ENCODE data around the gene SLC9A9.

The SLC9A9 gene

DNA sequence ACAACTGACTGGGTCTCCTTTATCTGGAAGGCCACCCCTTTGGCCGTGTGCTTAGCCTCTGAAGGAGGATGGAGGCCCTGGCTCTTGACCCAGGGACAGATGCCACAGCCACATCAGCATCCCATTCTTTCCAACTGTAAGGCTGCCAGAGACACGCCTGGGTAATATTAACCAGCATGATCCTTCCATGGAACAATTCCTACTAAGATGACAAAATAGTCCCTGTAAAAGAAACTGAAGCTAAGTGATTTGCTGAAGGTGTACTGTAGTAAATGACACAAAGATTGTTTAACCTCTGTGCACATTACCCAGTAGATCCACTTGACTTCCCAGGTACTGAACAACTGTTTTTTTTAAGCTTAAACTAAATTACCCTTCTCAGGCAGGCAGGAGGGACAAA lies 352.7 kb downstream of the SLC9A9 start:
- no peak for DNase-seq

DNA sequence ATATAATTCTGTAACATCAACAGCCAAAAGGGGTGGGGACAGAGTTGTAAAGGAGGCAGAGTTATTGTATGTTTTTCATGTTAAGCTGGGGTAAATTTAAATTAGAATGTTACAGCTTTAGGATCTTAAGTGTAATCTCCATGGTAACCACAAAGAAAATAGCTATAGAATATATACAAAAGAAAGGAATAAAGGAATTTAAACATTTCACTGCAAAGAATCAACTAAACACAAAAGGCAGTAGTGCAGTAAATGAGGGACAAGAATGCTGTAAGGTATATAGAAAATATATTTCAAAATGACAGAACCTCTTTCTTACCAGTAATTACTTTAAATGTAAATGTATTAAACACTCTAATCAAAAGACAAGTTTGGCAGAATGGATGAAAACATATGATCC lies 361.7 kb downstream of the SLC9A9 start:
- no peak for DNase-seq

DNA sequence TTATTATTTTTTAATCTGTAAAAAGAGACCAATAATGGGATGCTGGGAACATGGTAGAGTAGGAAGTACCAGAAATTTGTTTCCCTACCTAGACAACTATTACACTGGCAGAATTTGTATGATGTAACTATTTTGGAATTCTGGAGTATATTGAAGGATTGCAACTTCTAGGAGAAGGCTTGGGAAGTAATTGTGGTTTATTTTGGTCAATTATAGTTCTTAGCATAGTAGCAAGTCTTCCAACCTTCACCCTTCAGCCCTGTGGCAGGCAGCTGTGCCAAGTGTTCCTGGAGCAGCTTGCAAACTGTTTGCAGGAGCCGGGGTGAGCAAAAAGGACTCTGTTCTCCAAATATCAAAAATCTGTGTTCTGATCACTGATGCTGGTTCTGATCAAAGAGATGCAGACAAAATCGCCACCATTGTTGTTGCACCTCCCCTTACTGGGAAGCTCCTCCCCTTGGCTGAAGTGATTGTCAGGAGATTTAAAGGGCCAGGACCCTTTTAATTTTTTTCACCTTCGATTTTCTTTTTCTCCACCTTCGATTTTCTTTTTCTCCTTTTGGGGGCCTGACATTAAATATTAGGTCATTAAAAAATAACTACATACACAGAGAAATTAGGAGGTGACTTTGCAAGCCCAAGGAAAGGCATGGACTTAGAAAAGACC lies 363.3 kb downstream of the SLC9A9 start:
- no peak for DNase-seq

- DNase-seq = no peak
Measured at GRCh38 chr3:143483214-143483613, 365.1 kb downstream of the SLC9A9 start.

- no peak for DNase-seq
Measured at GRCh38 chr3:143482106-143483088, 365.9 kb downstream of the SLC9A9 start.

DNA sequence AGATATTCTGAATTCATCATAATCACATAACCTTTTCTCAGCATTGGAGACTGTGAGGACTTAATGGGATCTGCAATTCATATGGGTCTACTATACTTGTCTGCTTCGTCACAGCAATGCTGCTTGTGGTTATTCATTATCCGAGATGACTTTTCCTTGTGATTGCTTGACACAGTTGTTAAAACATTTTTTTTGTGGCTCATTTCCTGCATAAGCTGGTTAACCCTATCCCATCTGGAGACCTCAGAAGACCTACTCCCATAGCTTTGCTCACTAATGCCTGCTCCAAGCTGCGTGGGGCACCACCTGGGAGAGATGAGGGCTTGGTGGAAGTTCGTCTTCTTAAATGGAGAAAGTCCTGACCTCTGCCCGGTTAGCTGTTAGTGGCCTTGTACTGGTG lies 367.9 kb downstream of the SLC9A9 start:
- DNase-seq = no peak

DNA sequence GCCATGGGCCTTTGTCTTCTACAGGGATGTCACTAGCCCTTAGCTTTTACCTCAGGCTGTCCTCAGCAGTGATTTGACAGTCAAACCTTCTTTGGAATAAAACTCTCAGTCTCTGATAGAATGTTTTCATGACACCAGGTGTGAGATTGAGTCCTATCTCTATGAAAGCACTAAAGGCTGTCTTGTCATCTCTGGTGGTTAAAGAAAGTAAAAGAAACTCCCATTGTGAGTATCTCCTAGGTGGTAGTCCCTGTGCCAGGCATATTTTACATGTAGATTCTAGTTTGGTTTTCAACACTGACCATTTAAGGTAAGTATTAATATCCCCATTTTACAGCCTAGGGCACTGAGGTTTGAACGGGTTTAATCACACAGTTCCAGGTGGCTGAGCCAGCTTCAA lies 368.5 kb downstream of the SLC9A9 start:
- DNase-seq = no peak

GRCh38 chr3:143478115-143478693 lies 370.1 kb downstream of the SLC9A9 start:
- DNase-seq = no peak

- no peak for DNase-seq
Measured at GRCh38 chr3:143476965-143477640, 371.2 kb downstream of the SLC9A9 start.

DNA sequence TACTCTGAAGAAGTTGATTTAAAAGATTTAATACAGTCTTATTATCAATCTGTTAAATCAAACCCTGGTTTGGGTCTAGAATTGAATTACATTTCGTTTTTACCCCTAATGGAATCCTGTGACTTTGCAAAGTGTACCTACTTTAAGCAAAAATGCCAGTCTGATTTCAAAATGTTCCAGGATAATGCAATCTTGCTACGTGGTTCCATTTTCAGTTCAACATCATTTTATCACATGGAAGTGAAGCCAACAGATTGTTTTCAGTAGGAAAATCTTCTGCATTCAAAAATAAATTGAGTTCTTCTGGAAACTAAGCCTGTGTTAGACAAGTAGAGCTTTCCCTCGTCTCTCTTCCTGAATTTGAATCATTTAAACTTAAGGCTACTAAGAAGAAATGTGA lies 372.3 kb downstream of the SLC9A9 start:
- no peak for DNase-seq

DNA sequence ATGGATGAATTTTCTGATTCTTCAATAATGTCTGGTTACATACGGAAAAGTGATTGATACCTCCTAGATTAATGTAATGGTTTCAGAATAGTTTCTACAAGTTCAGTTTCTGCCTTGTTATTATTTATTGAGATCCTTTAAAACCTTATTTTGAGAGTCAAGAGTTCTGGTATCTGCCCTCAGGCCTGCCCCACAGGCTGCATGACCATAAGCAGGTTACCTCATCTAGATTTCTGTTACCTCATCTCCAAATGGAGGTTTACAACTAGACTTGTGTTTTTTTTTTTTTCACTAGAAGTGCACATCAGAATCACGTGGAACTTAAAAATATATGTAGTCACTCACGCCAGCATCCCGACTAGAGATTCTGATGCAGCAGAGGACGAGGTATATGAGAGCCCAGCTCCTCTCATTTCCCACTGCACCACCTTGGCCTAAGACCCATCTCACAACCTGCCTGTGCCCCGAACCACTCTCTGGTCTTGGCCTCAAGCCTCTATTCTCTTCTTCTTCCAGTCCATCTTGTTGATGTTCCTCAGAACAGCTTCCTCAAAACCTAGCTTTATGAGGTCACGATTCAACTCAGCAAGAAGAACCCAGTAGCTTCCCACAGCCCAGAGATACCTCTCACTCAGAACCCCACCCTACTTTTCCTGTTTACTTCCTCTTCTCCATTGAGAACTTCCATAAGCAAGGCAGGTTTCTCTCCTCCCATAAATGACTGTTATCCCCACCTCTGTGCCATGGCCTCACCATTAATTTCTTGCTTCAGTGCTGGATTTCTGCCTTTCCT lies 375.3 kb downstream of the SLC9A9 start:
- DNase-seq = no peak

DNA sequence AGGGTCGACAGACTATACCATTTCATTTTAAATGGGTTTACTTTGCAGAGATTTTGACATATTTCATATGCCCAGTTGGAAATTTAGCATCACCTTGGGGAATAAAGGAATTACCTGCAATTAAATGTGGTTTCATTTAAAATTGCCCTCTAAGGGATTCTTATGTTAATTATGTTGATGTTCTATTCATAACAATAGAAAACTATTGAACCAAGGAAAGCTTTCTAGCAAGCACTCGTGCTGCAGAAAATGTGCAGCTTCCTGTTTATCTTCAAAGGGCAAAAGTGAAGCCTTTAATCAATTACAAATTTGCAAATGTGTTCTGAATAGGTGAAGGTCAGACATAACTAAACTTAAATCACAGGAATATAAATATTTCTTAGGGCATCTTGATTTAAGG lies 376.6 kb downstream of the SLC9A9 start:
- DNase-seq = peak in 1 of 3 experiments; percentile 41

DNA sequence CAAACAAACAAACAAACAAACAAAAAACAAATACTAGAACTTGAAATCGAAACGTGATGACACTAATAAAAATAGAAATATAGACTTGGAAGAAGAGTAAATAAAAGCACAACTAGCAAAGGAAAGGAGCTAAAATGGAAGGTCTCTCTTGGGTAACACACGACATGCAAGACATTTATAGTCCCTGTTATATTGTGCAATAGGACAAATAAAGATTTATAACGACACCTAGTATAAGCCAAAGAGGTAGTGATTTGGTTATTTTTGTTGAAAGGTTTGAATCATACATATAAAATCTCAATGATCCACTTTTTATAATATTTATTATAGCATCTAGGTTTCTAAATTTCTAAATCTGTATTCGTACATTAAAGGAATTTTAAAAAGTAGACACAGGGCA lies 379.1 kb downstream of the SLC9A9 start:
- DNase-seq = no peak

DNA sequence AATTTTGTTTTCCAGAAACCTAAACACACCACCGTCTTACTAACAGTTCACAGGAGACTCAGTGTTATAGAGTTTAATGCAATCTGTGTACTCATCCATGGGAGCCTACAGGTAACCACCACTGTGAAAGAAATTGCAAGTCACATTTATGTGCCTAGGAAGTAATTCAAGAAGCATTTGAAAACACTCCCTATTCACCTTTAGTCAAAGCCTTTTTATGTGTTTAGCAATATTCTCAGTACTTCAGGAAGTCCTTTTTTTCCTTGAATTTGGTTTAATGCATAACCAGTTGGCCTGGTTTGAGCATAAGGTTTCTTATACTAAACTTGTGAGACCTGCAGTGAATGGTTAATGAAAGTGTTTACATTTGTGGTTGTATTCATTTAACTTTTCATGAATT lies 382.6 kb downstream of the SLC9A9 start:
- DNase-seq = no peak

DNA sequence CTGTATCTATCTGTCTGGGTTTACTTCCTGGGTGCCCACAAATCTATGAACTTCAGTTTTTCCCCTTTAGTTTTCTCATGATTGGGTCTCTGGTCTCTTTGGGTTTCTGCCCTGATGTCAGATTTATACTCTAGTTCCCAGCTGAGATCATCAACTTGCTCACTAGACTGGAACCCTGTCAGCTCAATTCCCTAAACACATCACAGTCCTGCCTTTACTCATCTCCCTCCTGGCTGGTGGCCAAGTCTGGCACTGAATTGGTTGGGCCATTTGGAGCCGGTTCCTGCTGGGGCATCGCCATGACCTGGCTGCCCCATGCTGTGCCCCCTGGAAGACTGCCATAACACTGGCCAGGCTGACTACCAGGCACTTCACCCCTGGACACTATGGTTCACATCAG lies 383.4 kb downstream of the SLC9A9 start:
- DNase-seq = peak in 1 of 3 experiments; percentile 43

DNA sequence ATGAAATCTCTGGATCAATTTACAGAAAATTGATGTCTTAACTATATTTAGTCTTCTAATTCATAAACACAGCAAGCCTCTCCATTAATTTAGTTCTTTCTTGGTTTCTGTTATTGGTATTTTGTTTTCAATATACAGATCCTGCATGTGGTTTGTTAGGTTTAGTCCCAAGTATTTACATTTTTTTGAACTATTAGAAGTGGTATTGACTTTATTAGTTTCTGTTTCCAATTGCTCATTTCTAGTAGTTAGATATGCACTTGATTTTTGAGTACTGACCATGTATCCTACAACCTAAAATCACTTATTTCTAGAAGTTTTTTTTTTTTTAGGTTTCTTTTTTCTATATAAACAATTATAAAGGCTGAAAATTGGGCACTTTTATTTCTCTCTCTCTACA lies 392.8 kb downstream of the SLC9A9 start:
- DNase-seq = no peak

DNA sequence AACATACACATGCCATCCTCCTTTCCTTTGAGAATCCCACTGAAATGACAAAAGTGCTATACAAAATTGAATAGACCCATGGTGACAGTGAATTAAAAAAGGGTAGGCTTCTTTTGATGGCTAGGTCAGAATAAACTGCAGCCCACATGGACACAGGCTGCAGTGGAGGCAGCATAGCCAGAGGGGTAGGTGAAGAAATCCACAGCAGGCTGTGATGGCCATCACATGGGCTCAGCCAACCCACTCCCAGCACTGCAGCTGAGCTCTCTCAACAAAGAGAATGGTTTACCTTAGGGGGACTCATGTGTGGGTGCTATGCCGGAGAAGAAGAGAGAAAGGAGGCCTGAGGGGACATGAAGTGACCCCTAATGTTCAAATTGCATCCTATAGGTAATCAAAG lies 397.6 kb downstream of the SLC9A9 start:
- no peak for DNase-seq

DNA sequence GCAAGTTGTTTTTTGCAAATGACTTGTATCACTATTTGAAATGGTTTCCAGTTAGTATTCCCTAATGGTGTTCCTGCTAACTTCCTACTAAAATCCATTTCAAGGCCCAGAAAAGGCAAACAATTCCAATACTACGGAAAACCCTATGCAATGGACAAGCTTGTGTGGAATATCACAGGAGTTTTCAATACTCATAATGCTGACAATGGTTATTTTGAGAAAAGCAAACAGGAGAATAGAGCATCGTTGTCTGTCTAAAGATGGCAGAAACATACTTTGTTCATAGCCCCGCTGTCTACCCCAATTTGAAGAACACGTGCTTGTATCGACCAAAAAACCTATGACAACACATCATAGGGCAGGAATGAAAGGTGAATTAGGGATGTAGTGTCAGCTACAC lies 400.8 kb downstream of the SLC9A9 start:
- no peak for DNase-seq

DNA sequence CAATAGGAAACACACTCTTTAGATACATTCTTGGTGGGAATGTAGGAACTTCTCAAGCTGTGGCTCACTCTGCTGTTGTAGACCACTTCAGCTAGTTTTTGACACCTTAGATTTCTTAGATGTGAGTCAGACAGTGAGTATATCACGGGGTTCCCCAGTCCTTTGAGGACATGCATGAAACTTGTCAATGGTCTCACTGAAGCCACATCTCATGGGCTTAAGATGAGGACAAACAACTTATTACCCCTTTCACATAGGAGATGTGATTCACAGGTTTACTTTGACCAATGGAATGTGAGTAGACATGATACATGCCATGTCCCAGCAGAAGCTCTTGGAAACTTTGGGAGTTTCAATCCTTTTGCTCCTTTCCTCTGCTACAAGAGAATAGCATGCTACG lies 403.1 kb downstream of the SLC9A9 start:
- DNase-seq = no peak

DNA sequence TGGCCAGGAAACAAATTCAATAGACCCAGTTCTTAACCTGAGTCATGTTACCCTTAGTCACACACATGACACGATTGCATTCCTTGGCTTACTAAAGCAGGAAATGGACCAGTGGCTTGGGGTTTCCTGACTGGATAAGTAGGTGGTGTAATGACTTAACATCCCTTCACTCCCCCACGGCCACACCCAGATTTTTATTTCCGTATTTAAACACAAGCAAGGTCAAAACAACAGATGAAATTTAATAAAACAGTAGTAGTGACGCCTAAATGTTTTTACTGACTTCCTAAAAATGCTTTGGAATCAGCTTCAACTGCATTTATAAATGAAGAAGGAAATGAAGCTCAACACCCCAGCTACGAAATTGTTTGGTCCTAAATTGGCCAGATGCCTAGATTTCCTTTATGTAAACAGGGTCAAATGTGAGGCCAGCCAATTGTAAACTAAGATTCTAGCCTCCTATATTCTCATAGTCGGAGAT lies 404.4 kb downstream of the SLC9A9 start:
- no peak for DNase-seq

DNA sequence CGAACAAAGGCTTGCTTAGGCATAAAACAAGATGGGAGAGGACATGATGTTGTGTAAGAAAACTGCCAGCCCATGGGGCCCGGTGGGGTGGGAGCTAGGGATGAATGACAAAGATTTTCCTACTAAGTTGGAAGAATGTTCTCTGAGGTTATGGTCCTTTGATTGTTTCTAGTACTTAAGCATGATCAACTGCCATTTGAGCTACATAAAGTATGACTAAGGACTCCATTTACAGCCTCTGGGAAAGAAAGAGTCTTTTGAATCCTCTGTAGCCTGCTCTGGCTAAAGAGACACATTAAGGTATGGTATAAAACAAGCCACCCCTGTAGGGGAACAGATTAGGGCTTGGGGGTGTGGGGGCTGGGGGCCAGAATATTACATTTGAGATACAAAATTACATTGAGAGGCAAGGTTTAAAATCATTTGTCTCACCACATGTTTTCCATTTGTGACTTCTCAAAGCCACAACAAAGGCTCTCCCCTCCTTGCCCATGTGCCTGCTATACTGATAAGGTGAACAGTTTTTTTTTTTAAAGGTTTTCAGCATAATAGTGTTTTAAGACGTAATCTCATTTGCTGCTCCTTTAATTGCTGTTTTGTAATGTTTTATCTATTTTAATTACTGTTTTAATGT lies 405.3 kb downstream of the SLC9A9 start:
- no peak for DNase-seq
